Stimulated activated CD4-positive, alpha-beta T cell treated with anti-CD3 and anti-CD28 coated beads, Interleukin-1b, Interleukin-23, amount 100 ng/mL, for 48 hours (primary cell): Measurements from ENCODE around the gene GRID1.

Experiments
- DNase-seq: peaks from one replicate; pipeline ENCODE4 v3.0.0-alpha.2; 2020

Gene GRID1

DNA sequence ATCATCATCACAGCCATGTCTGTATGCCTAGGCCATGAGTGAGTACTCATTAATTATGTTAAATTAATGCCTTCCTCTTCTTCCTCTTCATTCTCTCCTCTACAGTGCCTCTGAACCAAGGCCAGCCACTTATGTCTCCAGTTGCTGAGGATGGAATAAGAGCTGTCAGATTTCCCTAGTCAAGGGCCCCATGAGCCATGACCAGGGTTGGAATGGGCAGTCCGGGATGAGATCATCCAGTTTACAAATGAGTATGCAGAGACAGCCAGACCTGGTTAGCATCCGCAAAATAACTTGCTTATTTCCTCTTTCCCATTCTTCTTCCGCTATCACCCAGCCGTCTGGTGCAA is 342.7 kb downstream of the GRID1 start:
- DNase-seq: no peak

DNA sequence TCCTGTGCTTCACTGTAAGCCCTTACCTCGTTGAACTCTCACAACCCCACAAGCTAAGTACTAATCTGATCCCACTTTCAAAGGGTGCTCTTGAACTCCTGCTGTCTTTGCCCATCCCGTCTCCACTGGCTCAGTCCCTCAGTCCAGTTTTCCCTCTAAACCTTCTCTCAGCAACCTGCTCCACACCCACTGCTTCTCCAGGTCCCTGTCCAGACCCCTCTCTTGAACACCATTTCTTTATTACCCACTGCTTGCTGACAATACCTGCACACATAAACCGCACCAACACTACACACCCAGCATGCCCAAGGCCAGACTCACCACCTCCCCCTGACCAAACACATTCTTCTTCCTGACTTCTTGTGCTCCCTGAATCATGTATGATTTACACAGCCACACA is 343.3 kb downstream of the GRID1 start:
- no peak for DNase-seq

DNA sequence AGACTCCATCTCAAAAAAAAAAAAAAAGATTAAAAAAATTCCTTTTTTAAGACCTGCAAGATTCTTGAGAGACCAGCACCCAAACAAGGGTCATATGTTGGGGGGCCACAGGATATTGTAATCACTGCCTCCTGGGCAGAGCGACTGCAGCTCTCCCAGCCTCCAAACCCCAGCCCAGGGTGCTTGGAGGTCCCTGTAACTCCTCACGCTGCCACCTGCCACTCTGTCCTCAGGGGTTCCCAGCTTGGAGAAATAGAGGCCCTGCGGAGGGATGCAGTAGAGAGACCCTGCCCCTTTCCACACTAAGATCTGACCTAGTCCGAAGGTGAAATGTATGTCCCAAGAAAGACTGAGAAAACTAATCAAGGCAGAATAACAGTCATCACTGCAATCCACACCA is 343.7 kb downstream of the GRID1 start:
- no peak for DNase-seq

DNA sequence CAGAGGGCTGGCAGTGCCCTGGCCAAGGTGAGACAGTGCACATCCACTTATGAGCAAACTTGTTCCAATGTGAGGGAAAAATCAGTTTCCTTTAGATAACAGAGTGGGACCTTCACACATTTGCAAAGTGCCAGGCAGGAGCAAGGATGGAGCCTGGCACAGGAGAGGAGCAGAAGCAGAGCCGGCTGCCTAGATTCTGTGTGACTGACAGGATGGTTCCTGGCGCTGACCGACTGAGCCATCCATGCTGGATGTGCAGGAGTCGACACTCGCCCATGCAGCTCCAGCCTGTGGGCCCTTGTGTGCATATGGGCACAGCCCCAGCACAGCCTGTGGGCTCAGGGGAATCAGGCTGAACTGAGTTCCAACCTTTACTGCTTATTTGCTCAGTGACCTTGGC is 346.5 kb downstream of the GRID1 start:
- DNase-seq: no peak

DNA sequence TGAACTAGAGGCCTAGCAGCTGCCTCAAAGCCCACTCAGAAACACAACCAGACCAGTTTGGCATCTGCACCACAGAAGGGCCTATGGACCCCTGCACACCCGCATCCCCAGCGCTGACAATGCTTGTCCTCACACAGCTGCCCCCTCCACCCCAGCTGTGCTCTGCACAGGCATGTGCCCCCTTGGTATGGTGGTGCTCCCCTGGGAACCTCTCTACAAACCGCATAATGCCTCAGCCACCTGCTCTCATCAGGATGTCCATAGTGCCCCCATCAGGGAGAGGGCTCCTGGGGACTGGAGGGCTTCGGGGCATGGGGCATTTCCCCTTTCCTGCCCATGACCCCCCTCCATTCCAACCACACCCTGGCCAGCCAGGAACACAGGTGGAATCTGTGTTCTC is 347.5 kb downstream of the GRID1 start:
- DNase-seq: no peak

DNA sequence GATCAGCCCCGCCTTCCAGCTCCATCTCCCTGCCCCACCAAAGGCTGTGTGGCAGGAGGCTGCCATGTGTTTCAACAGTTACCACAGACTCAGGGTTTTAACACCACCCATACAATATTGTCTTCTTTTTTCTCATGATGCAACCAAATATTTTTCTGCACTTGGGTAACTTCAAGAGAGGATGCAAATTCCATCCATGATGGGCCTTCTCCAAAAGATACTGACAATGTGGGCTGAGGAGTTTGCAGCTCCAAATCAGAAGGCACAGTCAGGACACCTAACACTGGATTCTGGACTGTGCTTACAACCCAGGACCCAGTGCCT is 347.9 kb downstream of the GRID1 start:
- DNase-seq: no peak

DNA sequence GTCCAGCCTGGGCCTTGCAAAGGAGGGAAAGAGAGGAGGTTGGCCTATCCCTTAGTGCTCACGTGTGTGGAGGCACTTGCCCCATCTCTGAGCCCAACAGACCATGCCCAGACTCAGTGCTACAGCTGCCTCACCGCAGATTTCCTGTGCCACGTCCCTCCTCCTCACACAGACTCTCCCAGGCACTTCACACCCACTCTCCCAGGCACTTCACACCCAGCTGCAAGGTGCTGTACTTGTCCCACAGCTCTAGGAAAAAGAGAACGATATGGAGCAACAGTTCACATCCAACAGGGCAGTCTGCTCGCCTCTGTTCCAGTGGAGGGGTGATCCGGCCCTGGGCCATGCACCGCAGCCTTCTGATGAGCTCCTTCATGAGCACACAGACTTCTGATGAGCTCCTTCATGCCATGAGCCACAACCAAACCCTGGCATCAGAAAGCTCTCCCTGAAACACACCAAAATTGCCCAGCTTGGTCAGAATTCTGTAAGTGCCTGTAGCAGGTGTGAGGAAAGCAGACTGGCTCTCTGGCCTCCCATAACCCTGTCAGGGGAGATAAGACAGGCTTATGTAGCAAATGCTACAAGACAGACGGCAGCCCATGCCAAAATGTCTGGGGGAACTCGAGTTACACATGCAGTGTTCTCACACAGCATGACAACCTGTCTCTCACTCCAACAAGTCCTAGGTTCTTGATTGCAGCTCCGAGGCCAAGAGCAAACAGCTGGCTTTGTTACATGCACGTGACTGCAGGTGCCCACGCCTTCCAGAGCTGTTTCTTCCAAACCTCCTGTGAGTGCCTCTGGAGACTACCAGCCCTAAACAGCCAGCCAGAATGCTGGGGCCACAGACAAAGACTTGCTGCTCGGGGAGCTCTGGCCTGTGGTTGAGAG is 348.5 kb downstream of the GRID1 start:
- no peak for DNase-seq

DNA sequence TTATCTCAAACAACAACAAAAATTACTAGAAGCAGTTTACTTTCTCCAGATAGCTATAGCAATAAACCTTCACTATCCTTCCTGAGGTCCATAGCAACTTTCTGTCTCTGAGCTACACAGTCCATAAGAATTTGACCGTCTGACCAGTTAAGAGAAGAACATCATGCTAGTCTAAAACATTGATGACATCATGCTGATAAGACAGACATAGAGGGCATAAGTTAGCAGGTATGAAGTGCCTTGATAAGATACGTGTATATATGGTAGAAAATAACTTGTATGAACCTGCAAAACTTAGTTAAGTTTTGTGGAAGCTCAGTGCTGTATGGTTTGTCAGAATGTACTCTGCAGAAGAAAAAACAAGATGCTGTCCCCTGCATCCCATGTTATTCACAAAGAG is 353.0 kb downstream of the GRID1 start:
- no peak for DNase-seq

DNA sequence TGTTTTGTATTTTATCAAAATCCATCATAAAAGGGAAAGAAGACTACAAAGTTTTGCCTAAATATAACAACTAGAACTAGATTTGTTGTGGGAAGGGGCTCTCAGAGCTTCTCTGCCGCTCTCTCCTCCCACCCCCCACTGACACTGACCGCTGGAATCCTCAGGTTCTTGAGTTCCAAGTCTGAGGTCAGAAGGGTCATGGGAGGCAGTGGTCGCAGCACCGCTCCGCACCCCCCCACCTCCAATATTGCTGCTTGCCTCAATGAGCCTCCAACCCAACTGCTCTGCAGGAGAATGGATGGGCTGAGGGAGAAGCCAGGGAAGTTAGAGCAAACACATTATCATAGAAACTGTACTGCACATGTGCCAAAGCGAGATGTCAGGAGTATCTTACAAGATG is 359.4 kb downstream of the GRID1 start:
- DNase-seq: no peak

DNA sequence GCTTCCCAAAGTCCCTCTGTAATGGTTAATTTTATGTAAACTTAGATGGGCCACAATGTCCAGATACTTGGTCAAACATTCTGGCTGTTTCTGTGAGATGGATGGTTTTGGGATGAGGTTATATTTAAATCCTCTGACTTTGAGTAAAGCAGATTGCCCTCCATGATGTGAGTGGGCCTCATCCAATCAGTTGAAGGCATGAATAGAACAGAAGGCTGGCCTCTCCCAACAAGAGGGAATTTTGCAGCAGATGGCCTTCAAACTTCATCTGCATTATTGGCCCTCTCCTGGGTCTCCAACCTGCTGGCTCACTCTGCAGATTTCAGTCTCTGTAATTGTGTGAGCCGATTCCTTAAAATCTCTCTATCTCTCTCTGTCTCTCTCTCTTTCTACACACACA is 362.3 kb downstream of the GRID1 start:
- no peak for DNase-seq

DNA sequence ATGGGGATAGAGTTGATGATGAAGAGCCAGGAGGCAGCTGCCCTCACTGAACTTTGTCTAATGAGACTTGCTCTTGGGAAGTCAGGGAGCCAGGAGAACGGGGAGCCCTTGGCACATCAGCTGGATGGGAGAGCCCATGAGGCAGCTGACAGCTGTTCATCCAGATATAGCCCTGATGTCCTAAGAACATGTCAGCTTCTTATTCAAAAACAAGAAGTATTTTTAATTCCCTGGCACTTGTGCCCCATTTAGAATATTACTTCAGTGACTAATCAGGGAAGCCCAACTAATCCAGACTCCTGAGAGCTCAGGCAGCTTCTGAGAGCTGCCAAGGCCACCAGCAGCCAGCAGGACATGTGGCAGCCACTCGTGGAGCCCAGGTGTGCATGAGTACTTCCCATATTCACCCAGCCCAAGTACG is 363.4 kb downstream of the GRID1 start:
- no peak for DNase-seq

DNA sequence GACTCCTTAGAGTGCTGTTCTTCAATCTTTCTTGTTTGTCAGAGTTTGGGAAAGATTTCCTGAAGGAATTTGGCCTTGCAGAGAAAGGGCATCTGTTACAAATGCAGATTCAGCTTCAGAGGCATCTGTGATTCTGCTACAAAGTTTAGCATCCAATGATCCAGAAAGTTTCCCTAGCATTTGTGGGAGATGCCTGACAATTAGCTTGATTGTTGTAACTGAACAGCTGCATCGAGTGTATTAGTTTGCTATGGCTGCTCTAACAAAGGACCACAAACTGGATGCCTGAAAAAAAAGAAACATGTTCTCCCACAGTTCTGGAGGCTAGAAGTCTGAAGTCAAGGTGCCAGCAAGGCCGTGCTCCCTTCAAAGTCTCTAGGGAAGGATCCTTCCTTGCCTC is 365.1 kb downstream of the GRID1 start:
- DNase-seq: no peak

DNA sequence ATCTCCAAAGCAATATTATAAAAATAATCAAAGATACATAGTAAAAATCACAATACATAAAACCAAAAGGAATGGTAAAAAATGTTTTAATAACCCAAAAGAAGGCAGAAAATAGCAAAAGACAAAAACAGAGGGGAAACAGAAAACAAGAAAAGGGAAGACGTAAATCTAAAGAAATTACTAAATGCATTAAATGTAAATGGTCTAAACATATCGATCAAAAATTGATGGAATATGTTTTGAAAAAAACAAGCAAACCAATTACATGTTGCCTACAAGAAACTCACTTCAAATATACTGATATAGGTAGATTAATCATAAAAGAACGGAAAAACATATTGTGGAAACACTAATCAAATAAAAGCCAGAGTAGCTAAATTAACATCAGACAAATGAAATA is 369.1 kb downstream of the GRID1 start:
- DNase-seq: no peak

DNA sequence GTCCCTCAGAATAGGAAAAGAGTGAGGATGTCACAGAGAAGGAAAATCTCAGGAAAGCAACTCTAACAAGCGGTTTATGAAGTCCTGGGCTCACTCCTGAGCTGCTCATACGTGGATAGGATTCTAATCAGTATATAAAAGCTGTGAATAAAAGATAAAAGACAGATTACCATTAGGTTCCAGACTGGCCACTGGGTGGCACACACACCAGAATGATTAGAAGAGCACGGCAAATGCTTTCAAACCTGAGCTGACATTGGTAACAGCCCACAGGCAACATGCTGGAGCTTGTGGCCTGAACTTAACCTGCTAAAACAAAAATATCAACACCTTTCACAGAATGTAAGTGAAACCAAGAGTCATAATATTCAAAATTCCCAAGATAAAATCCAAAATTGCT is 370.8 kb downstream of the GRID1 start:
- DNase-seq: peak; percentile 5

DNA sequence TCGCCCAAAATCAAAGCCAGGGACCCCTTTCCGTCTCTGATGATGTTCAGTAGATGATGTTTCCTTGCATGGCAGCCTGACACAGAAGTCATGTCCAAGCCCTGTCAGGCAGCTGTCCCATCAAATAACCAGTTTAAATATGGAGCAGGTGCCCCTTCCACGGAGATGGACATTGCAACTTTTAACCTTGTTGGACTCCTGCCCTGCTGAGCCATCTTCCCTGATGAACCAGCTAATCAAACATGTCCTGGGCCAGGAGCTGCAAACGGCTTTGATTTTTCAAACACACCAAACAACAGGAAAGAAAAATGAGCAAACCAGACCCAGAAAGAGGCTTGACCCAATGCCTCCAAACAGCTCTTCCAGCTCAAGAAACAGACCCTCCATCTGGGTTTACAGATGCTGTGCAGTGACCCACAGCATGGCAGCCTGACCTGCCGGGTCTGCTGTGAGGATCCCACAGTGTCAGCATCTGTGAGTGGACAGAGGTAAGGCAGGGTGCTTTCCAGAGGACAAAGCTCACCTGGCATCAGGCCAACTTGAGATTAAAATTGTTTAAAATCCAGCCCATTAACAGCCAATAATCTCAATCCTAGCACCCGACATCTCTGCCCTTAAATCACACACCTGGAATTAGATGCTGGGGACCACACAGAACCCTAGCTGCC is 372.6 kb downstream of the GRID1 start:
- DNase-seq: no peak

DNA sequence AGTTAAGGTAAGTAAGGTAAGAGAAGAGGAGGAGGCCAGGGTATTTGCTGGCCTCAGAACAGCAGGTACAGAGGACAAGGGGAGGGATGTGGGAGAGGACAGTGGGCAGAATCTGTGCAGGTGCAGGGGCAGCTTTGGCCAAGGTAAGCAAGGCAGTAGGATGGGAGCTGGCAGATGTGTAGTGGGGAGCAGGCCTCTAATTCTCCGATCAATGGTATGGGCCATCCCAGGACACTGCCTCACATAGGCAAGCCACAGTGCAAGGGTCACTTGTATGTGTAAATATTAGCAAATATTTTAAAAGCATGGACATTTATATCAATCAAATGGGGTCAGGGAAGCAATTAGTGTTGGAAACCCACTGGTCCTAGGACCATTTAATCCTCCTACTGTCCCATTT is 373.5 kb downstream of the GRID1 start:
- no peak for DNase-seq

DNA sequence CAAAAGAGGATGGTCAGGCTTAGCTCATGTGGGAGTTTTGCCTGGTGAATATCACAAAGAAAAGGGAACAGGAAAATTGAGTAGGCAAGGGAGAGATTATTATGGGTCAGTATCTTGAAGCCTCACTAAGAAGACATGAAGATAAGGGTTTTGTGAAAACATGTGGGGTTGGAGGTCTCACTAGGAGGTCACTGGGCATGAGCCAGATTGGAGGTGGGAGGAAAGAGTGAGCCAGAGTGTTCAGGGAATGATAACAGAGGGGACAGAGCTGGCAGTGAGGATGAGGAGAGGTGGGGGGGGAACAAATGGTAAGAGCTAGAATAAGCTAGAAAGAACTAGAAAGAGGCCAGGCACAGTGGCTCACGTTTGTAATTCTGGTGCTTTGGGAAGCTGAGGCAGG is 374.3 kb downstream of the GRID1 start:
- DNase-seq: no peak

DNA sequence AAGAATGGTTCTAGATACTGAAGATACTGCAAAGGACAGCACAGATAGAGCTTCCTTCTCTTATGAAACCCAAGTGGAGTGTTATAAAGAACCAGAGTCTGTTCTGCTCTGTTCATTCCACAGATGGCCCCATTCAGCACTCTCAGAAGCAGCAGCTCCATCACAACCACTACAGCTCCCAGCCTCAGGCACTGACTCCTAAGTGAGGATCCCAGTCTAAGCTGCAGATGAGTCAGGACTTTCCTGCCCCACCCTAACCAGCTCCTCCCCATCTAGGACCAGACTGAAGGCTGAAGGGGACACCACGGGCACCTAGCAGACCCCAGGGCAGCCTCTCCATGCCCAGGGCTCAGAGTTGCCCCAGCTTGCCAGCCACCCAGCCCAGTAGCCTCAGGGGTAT is 379.8 kb downstream of the GRID1 start:
- no peak for DNase-seq

DNA sequence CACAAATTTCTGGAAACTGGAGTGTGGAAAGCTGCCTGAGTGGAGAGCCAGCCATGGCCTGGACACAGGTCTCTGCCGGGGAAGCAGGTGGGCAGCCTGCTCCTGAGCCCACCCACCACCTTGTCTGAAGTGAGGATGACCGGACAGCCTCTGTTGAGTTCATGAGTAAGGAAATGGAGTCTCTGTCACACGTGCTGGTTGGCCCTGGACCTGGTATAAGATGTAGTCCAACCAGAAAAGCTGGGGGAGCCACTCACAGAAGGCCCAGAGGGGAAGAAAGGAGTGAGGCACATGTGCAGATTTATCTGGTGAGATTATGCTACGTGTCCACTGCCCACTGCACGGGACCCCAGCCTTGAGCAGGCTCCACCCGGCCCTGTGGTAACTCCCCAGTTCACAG is 383.5 kb downstream of the GRID1 start:
- DNase-seq: no peak

DNA sequence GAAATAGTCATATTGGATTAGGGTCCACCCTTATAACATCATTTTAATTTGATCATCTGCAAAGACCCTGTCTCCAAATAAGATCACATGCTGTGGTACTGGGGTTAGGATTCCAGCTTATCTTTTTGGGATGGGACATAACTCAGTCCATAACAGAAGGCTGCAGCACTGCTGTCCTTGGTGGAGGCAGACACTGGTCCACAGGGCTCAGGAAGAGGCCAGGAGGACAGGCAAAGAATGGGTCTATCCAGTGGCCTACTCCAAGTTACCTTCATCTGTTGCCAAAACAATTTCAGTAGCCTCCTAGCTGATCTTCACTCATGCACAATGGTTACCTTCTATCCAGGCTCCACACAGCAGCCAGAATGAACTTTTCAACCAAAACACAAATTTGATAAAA is 387.0 kb downstream of the GRID1 start:
- no peak for DNase-seq

DNA sequence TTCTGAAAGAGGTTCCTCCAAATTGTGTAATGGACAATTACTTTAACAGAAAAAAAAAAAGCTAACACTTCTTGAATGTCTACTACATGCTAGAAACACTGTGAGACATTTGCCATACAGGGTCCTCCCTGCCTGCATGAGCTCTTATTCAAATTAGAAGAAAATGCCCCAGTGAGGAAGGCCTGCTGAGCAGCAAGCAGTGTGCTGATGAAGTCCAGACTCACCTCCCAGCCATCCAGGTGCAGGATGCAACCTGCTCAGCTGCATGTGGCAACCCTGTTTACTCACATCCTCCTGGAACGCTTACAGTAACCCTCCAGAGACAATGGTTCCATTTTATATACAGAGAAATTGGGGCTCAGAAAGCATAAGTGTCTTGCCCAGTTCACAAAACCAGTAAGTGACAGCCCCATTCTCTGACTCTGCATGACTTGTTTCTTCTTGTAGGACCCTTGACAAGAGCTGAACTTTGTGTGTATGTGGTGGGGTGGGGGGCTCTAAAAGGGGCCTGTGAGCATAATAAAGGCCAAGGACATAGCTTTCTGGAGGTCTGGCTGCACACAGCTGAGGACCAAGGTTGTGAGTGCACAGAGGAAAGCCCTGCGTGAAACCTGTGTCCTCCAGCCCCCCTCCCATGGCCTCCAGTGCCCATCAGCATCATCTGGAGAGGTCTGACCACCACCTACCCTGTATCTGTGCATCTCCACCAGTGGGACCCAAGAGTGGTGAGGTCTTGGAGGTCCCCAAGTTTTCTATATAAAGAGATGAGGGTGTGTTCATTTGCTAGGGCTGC is 387.8 kb downstream of the GRID1 start:
- DNase-seq: no peak

DNA sequence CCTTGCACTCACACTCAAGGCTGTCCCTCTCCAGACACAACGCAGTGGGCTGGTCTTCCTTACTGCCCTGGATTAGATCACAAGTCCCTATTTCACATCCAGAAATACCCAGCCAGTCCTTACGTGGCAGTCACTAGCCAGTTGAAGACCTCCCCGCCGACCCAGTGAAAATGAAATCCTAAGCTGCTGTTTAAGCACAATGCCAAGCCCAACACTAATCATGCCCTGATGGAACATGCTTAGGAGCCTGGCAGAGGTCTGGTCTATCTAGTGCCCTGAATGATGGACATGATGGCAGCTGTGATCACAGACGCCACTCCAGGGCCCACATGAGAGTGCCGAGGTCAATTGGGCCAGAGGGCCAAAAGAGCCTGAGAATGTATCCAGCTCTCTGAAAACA is 389.0 kb downstream of the GRID1 start:
- no peak for DNase-seq

DNA sequence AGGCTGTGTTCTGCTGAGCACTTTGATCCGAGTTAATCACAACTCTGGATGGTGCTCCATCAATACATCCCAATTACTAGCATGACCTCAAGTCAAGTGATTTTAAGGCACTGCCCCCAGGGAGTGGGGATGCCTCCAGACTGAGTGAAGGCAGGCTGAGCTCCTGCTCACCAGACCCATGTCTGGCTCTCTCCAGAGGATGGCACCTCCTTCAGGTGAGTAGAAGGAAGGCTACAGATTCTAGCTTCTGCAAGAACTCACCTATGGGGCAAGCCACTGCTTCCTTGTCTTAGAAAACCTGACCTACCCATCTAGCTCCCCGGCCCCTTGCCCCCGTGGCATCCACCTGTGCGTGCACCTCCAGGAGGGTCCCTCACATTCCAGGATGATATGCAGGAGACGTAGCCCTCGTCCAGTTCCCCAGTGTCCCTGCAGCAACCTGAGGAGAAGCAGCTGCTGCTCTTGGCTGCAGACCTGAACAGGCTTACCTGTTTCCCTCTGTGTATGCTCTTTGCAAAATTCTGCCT is 390.3 kb downstream of the GRID1 start:
- DNase-seq: no peak

DNA sequence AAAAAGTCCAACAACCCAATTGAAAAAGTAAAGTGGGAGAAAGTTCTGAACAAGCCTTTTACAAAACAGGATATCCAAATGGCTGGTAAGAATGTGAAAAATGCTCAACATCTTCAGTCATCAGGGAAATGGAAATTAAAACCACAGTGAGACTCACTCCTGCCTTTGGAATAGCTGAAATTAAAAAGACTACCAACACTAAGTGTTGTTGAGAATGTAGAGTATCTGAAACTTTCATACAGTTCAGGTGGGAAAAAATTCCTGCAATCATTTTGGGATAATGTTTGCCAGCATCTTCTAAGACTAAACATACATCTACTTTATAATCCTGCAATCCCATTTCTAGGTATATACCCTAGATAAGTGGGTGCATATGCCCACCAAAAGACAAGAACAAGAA is 395.1 kb downstream of the GRID1 start:
- DNase-seq: no peak
